Transverse colon (tissue), 3 donors: Measurements from ENCODE around the gene RABEP2.

Experiments used
- CTCF ChIP-seq, 5 experiments: fragments of 200-600 bp in 3 of 5; fragments of 450-650 bp in 2 of 5; sonication (generic) in 3 of 5; IDR thresholded peaks; 1 replicate in 2 of 5; 2 replicates in 3 of 5; pipeline ENCODE4 v1.5.1; 2016 to 2017; ENCODE audit warnings: antibody characterized with exemption in 5 of 5, inconsistent platforms in 3 of 5, mild to moderate bottlenecking in 2 of 5, moderate library complexity in 1 of 5
- POLR2A ChIP-seq: fragments of 450-650 bp; IDR thresholded peaks from one replicate; pipeline ENCODE4 v1.6.1; 2016; ENCODE audit warnings: antibody characterized with exemption, mild to moderate bottlenecking, moderate library complexity

- no peak for TF ChIP-seq CTCF (IDR thresholded peaks at IDR 0.05)
- TF ChIP-seq POLR2A, result no peak
These were observed 25.0 kb downstream of the RABEP2 start for GRCh38 chr16:28899882-28900590.
